ENCODE measurements around the gene AAMP.

AAMP gene

GRCh38 chr2:218293715-218294429, 23.9 kb upstream of the AAMP start:
- DNase-seq = no peak

GRCh38 chr2:218292048-218293014, 22.4 kb upstream of the AAMP start, which contains the start of gene TMBIM1:
Gene TMBIM1, minus strand, starts transcription at chr2:218292503. Its CDS starts 10,362 bp downstream, at chr2:218282141.
- DNase-seq = peak; percentile 28

- DNase-seq = peak; percentile 16
Measured at GRCh38 chr2:218291318-218292047, 21.5 kb upstream of the AAMP start.

- DNase-seq = no peak
Measured at GRCh38 chr2:218290316-218291261, 20.7 kb upstream of the AAMP start.

- no peak for DNase-seq
Measured at GRCh38 chr2:218289639-218290315, 19.8 kb upstream of the AAMP start.

GRCh38 chr2:218286570-218287459, 16.9 kb upstream of the AAMP start:
- peak; percentile 94 for DNase-seq

GRCh38 chr2:218285604-218286003, 15.7 kb upstream of the AAMP start:
- no peak for DNase-seq

- no peak for DNase-seq
Measured at GRCh38 chr2:218284106-218284811, 14.3 kb upstream of the AAMP start.

GRCh38 chr2:218282173-218282991, 12.4 kb upstream of the AAMP start:
- no peak for DNase-seq

- DNase-seq = no peak
Measured at GRCh38 chr2:218281449-218281848, 11.5 kb upstream of the AAMP start.

- no peak for DNase-seq
Measured at GRCh38 chr2:218280260-218280870, 10.4 kb upstream of the AAMP start.

GRCh38 chr2:218278531-218279360, 8.8 kb upstream of the AAMP start:
- DNase-seq = no peak

GRCh38 chr2:218277921-218278320, 8.0 kb upstream of the AAMP start:
- no peak for DNase-seq

- DNase-seq = no peak
Measured at GRCh38 chr2:218276986-218277755, 7.2 kb upstream of the AAMP start.

- DNase-seq = no peak
Measured at GRCh38 chr2:218275371-218276072, 5.6 kb upstream of the AAMP start.

GRCh38 chr2:218274586-218274985, 4.6 kb upstream of the AAMP start:
- DNase-seq = no peak

Measured in kidney glomerular epithelial cell (primary cell).